Right lobe of liver (tissue), 4 donors: Measurements from ENCODE around the gene PLXNB2.

Experiments
- POLR2A ChIP-seq: fragments of 450-650 bp; IDR thresholded peaks from one replicate; pipeline ENCODE4 v1.6.1; 2017; ENCODE audit warnings: antibody characterized with exemption, mild to moderate bottlenecking
- TF ChIP-seq, protein P1 (sequence below), 4 donors: fragments of 200-600 bp in 3 of 4; fragments of 450-650 bp in 1 of 4; IDR thresholded peaks; one replicate each; pipeline versions ENCODE4 v1.5.1 to v1.8.0; 2016 to 2022; ENCODE audit warnings: antibody characterized with exemption in 4 of 4, mild to moderate bottlenecking in 2 of 4
- donor health status: DM: no; HTN: no; CAD: no.
- donor health status: DM: no; HTN: no; CAD: no.
- donor health status: DM: no; HTN: yes; CAD: no.

DNA sequence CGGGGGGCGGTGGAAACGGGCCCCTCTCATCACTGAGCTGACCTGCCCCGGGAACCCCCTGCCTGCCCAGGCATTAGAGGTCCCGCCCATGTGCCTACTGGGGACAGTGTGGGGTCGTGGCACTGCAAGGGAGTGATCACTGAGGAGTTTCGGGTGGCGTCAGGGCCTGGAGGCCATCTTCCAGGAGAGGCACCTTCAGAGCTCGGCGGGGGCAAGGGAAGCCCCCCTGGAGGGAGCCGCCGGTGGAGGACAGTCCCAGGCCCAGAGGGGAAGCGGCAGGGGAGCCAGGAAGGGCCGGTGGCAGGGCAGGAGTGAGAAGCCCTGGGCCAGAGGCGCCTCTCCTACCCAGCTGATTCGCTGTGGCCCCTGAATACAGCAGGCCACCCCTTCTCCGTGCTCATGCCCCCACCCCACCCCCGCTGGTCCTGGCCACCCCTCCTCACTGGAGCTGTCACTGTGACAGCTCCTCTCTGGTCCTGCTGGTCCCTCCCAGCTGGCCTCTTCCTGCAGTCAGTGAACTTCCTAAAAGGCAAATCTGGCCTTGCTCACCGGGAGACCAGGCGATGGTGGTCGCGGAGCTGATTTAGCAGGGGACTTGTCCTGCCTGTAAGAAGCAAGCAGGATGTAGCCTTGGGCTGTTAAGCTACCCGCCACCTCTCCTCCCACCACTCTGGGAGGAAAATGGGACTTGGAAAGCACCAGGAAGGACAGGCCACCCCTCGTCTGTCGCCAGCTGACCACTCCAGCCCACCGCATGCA, 35.2 kb downstream of the PLXNB2 start:
- TF ChIP-seq, protein P1, sequence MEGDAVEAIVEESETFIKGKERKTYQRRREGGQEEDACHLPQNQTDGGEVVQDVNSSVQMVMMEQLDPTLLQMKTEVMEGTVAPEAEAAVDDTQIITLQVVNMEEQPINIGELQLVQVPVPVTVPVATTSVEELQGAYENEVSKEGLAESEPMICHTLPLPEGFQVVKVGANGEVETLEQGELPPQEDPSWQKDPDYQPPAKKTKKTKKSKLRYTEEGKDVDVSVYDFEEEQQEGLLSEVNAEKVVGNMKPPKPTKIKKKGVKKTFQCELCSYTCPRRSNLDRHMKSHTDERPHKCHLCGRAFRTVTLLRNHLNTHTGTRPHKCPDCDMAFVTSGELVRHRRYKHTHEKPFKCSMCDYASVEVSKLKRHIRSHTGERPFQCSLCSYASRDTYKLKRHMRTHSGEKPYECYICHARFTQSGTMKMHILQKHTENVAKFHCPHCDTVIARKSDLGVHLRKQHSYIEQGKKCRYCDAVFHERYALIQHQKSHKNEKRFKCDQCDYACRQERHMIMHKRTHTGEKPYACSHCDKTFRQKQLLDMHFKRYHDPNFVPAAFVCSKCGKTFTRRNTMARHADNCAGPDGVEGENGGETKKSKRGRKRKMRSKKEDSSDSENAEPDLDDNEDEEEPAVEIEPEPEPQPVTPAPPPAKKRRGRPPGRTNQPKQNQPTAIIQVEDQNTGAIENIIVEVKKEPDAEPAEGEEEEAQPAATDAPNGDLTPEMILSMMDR (IDR thresholded peaks at IDR 0.05): no peak
- TF ChIP-seq POLR2A: no peak
